Measurements from ENCODE around the gene TEX28.
"Not testable (repeated sequence)": the region's sequence is repeated elsewhere in the genome, so short reads cannot be mapped to it uniquely, and the experiment has no call there.

DNA sequence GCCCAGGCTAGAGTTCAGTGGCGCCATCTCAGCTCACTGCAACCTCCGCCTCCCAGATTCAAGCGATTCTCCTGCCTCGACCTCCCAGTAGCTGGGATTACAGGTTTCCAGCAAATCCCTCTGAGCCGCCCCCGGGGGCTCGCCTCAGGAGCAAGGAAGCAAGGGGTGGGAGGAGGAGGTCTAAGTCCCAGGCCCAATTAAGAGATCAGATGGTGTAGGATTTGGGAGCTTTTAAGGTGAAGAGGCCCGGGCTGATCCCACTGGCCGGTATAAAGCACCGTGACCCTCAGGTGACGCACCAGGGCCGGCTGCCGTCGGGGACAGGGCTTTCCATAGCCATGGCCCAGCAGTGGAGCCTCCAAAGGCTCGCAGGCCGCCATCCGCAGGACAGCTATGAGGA lies 37.6 kb downstream of the TEX28 start, which contains the start of gene OPN1MW3:
- TF ChIP-seq, protein P1, sequence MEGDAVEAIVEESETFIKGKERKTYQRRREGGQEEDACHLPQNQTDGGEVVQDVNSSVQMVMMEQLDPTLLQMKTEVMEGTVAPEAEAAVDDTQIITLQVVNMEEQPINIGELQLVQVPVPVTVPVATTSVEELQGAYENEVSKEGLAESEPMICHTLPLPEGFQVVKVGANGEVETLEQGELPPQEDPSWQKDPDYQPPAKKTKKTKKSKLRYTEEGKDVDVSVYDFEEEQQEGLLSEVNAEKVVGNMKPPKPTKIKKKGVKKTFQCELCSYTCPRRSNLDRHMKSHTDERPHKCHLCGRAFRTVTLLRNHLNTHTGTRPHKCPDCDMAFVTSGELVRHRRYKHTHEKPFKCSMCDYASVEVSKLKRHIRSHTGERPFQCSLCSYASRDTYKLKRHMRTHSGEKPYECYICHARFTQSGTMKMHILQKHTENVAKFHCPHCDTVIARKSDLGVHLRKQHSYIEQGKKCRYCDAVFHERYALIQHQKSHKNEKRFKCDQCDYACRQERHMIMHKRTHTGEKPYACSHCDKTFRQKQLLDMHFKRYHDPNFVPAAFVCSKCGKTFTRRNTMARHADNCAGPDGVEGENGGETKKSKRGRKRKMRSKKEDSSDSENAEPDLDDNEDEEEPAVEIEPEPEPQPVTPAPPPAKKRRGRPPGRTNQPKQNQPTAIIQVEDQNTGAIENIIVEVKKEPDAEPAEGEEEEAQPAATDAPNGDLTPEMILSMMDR (IDR thresholded peaks at IDR 0.05) = not testable (repeated sequence)
- TF ChIP-seq EZH2, EZH2phosphoT487 (IDR thresholded peaks at IDR 0.05): not testable (repeated sequence)
